ENCODE measurements around the gene PHKG2. TPM values are rescaled to one million over a fixed set of nuclear protein-coding genes. Genes with fewer than 3 reads are reported as not detected.
A peak's percentile ranks its signal among the peaks of the same experiment; 100 is the strongest.

The PHKG2 gene
- total RNA-seq, 3 donors from 2014 or later: 32.1 to 37.6 (median 33.0) TPM

DNA sequence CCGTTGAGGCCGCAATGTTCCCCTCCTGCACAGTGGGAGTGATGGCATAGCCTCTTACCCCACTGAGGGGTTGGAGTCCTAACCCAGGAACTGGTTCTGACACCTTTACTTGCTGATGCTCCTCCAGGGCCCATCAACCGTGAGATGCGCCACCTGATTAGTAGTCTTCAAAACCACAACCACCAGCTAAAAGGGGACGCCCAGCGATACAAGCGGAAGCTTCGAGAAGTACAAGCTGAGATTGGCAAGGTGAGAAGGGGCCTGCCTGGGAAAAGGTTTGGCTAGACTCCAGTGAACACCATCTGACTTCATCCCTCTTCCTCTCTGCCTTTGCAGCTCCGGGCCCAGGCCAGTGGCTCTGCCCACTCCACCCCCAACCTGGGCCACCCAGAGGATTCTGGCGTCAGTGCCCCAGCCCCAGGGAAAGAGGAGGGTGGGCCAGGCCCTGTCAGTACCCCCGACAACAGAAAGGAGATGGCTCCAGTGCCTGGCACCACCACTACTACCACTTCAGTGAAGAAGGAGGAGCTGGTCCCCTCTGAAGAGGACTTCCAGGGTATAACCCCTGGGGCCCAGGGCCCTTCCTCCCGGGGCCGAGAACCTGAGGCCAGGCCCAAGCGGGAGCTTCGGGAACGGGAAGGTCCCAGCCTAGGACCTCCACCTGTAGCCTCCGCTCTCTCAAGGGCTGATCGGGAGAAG is 19.7 kb downstream of the PHKG2 start:
- no peaks in the 10 kb centered on the region for H3K9me3 ChIP-seq
- no peak overlapping the region for H3K4me3 ChIP-seq
- peaks cover 30% of the 10 kb centered on the region for H3K36me3 ChIP-seq (ENCODE audit: low read depth)
- intact Hi-C loops (cut with DNase I, micrococcal nuclease): no loop called here
- H3K4me1 ChIP-seq (ENCODE audit: low read depth): peaks cover 5% of the 10 kb centered on the region
- TF ChIP-seq, protein P1, sequence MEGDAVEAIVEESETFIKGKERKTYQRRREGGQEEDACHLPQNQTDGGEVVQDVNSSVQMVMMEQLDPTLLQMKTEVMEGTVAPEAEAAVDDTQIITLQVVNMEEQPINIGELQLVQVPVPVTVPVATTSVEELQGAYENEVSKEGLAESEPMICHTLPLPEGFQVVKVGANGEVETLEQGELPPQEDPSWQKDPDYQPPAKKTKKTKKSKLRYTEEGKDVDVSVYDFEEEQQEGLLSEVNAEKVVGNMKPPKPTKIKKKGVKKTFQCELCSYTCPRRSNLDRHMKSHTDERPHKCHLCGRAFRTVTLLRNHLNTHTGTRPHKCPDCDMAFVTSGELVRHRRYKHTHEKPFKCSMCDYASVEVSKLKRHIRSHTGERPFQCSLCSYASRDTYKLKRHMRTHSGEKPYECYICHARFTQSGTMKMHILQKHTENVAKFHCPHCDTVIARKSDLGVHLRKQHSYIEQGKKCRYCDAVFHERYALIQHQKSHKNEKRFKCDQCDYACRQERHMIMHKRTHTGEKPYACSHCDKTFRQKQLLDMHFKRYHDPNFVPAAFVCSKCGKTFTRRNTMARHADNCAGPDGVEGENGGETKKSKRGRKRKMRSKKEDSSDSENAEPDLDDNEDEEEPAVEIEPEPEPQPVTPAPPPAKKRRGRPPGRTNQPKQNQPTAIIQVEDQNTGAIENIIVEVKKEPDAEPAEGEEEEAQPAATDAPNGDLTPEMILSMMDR (IDR thresholded peaks at IDR 0.05): no peak
- DNase-seq: peak in 1 of 3 donors; percentile 20
- ATAC-seq: peak; percentile 31

DNA sequence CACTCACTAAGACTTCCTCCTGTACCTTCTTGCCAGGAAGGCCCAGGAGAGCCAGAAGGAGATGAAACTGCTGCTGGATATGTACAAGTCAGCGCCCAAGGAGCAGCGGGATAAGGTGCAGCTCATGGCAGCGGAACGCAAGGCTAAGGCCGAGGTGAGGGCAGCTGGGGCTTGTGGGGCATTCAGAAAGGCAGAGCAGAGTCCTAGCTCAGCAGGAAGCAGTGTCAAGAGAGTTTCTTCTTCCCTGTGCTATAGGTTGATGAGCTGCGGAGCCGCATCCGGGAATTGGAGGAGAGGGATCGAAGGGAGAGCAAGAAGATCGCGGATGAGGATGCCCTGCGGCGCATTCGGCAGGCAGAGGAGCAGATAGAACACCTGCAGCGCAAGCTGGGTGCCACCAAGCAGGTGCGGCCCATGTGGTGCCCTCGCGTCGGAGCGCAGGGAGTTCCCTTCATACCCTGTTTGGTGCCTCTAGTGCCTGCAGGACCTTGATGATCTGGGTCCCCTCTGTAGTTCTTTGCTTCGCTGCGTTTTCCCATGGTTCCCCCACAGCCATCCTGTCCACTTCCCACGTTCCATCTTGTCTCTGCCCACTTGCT is 20.5 kb downstream of the PHKG2 start:
- ATAC-seq (no peak), DNase-seq (peak in 1 of 3 donors; percentile 14)
- Histone ChIP-seq H3K4me1 (ENCODE audit: low read depth) (no peaks in the 10 kb centered on the region), H3K9me3 (no peaks in the 10 kb centered on the region), H3K36me3 (ENCODE audit: low read depth) (peaks cover 30% of the 10 kb centered on the region), H3K4me3 (no peak overlapping the region)
- TF ChIP-seq, protein P1 (IDR thresholded peaks at IDR 0.05): no peak
- intact Hi-C loops (cut with DNase I, micrococcal nuclease): no loop called here

DNA sequence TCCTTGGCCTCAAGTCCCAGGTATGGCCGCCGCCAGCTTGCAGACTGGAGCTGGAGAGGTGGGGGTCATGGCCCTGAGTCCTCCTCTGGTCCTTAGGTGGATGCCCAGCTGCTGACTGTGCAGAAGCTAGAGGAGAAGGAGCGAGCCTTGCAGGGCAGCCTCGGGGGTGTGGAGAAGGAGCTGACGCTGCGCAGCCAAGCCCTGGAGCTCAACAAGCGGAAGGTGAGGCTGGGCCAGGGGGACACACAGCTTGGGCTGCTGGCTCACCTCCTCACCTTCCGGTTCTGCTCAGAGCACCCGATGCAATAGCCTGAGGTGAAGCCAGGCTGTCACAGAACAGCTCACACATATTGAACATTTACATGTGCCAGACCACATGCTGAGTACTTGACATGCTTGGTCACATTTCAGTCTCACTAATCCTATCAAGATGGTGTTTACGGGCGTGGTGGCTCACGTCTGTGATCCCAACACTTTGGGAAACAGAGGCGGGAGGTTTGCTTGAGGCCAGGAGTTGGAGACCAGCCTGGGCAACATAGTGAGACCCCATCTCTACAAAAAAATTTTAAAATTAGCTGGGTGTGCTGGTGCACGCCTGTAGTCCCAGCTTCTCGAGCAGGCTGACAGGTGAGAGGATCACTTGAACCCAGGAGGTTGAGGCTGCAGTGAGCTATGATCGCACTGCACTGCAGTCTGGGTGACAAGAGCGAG is 21.3 kb downstream of the PHKG2 start:
- peaks cover 1% of the 10 kb centered on the region for H3K4me1 ChIP-seq (ENCODE audit: low read depth)
- TF ChIP-seq, protein P1 (IDR thresholded peaks at IDR 0.05): no peak
- no peaks in the 10 kb centered on the region for H3K9me3 ChIP-seq
- no peak overlapping the region for H3K4me3 ChIP-seq
- DNase-seq (peak in 1 of 3 donors; percentile 22), ATAC-seq (no peak)
- intact Hi-C loops (cut with DNase I, micrococcal nuclease): no loop called here
- H3K36me3 ChIP-seq (ENCODE audit: low read depth): peaks cover 30% of the 10 kb centered on the region

DNA sequence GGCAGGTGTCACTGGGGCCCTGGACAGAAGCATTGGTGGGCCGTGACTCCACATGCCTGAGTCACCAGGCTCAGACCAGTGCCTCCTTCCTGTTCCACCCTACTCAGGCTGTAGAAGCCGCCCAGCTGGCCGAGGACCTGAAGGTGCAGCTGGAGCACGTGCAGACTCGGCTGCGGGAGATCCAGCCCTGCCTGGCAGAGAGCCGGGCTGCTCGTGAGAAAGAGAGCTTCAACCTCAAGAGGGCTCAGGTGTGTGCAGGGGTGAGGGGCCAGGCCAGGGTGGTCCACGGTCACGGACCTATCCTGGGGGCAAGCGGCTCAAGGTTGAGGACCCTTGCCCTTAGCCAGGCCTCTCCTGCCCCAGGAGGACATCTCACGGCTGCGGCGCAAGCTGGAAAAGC is 23.5 kb downstream of the PHKG2 start:
- DNase-seq (no peak), ATAC-seq (no peak)
- peaks cover 22% of the 10 kb centered on the region for H3K36me3 ChIP-seq (ENCODE audit: low read depth)
- TF ChIP-seq, protein P1 (IDR thresholded peaks at IDR 0.05): no peak
- peaks cover 16% of the 10 kb centered on the region for H3K4me1 ChIP-seq (ENCODE audit: low read depth)
- intact Hi-C loops (cut with DNase I, micrococcal nuclease): no loop called here
- no peaks in the 10 kb centered on the region for H3K9me3 ChIP-seq
- H3K4me3 ChIP-seq: no peak overlapping the region

DNA sequence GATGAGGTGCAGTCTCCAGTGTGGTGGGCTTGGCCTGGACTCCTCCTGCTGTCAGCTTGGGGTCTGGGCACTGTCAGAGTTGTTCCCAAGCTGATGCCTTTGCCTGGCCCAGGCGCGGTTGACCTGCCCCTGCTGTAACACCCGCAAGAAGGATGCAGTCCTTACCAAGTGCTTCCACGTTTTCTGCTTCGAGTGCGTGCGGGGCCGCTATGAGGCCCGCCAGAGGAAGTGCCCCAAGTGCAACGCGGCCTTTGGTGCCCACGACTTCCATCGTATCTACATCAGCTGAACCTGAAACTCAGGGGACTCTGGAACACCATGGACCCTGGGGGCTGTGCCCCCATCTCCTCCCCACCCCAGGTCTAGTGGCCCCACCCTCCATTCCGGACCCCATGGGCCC is 25.6 kb downstream of the PHKG2 start:
- no peak for DNase-seq
- intact Hi-C loops (cut with DNase I, micrococcal nuclease): no loop called here
- TF ChIP-seq, protein P1 (IDR thresholded peaks at IDR 0.05): no peak
- Histone ChIP-seq H3K9me3 (no peaks in the 10 kb centered on the region), H3K4me1 (ENCODE audit: low read depth) (peaks cover 29% of the 10 kb centered on the region), H3K36me3 (ENCODE audit: low read depth) (peaks cover 11% of the 10 kb centered on the region), H3K4me3 (no peak overlapping the region)
- no peak for ATAC-seq
